ENCODE measurements around the gene TSPEAR.
"Not testable (repeated sequence)": the region's sequence is repeated elsewhere in the genome, so short reads cannot be mapped to it uniquely, and the experiment has no call there.

- not testable (repeated sequence) for TF ChIP-seq REST (IDR thresholded peaks at IDR 0.05; ENCODE audit: borderline replicate concordance); REST (CRISPR knock-in tag; IDR thresholded peaks at IDR 0.05; ENCODE audit: low read depth); FOXA1 (IDR thresholded peaks at IDR 0.05; ENCODE audit: borderline replicate concordance)
Observed at GRCh38 chr21:44601091-44601490, 110.3 kb downstream of the TSPEAR start.
